NB4 (cell line): ENCODE measurements around the gene MECP2.

ENCODE experiments used
- DNase-seq: peaks from one replicate; pipeline ENCODE4 v3.0.0; 2010; ENCODE audit warnings: low read depth
- H3K4me3 ChIP-seq: one replicate; pipeline ENCODE4 v1.5.1; 2011; ENCODE audit warnings: mild to moderate bottlenecking, low read depth, low read length, moderate library complexity
- MAX ChIP-seq: IDR thresholded peaks from 2 replicates; pipeline ENCODE4 v1.6.1; 2011; ENCODE audit warnings: low read depth, low read length
- MYC ChIP-seq: IDR thresholded peaks from 2 replicates; pipeline ENCODE4 v1.6.1; 2011; ENCODE audit warnings: low read depth, low read length
- POLR2A ChIP-seq: IDR thresholded peaks from 2 replicates; pipeline ENCODE4 v1.6.1; 2011; ENCODE audit warnings: mild to moderate bottlenecking; ENCODE audit not compliant: insufficient read length; ENCODE audit errors: extremely low read depth
- TF ChIP-seq, protein P1 (sequence below): IDR thresholded peaks from one replicate; pipeline ENCODE4 v1.5.1; 2012; ENCODE audit warnings: low read depth, low read length

The MECP2 gene

DNA sequence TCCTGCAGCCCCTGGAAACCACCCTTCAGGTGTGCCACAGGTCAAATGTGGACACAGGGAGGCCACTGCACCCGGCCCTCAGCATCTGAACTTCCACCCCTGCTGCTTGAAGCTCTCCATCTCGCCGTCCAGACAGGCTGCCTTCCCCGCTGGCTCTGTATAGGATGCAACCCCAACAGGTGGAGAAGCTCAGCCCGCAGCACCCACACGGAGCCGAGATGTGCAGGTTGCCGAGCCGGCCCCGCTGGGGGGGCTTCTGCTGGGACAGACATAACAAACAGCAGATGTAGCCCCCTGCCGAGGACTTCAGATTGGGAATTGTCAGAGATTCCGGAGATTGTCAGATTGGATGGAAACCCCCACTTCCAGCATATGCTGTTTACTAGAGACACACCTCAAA is 104.4 kb downstream of the MECP2 start:
- H3K4me3 ChIP-seq, result no peak overlapping the region
- no peak for DNase-seq
- no peak for TF ChIP-seq POLR2A
- TF ChIP-seq MYC, result no peak
- TF ChIP-seq MAX, result no peak

GRCh38 chrX:153992180-153992579 is 105.3 kb downstream of the MECP2 start:
- TF ChIP-seq MAX (no peak), MYC (no peak), POLR2A (no peak)
- TF ChIP-seq, protein P1, sequence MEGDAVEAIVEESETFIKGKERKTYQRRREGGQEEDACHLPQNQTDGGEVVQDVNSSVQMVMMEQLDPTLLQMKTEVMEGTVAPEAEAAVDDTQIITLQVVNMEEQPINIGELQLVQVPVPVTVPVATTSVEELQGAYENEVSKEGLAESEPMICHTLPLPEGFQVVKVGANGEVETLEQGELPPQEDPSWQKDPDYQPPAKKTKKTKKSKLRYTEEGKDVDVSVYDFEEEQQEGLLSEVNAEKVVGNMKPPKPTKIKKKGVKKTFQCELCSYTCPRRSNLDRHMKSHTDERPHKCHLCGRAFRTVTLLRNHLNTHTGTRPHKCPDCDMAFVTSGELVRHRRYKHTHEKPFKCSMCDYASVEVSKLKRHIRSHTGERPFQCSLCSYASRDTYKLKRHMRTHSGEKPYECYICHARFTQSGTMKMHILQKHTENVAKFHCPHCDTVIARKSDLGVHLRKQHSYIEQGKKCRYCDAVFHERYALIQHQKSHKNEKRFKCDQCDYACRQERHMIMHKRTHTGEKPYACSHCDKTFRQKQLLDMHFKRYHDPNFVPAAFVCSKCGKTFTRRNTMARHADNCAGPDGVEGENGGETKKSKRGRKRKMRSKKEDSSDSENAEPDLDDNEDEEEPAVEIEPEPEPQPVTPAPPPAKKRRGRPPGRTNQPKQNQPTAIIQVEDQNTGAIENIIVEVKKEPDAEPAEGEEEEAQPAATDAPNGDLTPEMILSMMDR, result no peak
- H3K4me3 ChIP-seq, result no peak overlapping the region
- DNase-seq, result peak; percentile 27

GRCh38 chrX:153991013-153991580 is 106.4 kb downstream of the MECP2 start:
- TF ChIP-seq MYC (no peak), MAX (no peak), POLR2A (no peak)
- TF ChIP-seq, protein P1, result no peak
- H3K4me3 ChIP-seq, result no peak overlapping the region
- no peak for DNase-seq

DNA sequence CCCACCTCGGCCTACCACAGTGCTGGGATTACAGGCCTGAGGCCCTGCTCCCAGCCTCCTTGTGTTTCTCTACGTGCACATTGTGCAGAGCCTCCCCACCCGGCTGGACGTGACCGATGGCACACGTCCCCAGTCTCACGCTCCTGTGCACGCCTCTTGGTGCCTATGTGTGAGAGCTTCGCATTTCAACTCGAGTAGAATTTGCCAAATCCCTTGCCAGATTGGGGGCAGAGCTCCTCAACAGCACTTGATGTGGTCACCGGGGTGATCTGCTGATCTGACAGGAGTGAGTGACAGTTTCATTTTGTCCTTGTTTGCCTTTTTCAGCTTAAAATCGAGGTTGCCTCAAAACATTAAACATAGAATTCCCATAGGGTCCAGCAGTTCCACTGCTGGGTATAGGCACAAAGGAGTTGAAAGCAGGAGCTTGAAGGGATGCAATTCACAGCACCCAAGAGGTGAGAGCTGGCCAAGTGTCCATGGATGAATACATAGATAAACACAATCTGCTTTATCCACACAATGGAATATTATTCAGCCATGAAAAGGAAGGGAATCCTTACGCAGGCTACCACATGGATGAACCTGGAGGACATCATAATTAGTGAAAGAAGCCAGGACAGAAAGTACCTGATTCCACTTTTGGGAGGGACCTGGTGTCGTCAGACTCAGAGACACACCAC is 107.4 kb downstream of the MECP2 start:
- no peak for TF ChIP-seq MYC
- TF ChIP-seq, protein P1, result no peak
- TF ChIP-seq MAX, result no peak
- no peak for TF ChIP-seq POLR2A
- no peak for DNase-seq
- no peak overlapping the region for H3K4me3 ChIP-seq

DNA sequence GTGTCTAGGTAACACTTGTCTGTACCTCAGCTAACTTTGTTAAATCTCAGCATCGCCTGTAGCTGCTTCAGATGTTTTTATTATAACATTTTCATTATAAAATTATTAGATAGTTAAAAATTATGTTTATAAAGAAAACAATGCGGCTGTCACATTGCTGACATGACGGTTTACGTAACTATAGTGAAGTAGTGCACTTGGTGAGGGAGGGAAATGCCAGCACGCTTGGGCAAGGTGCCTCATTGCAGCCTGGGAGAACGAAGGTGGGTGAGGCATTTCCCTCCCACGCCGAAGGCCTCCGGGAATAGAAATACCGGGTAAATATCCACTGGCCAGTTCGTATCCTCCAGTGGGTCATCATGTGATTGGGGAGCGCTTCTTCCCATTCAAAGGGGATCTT is 109.0 kb downstream of the MECP2 start:
- no peak for TF ChIP-seq MYC
- no peak for TF ChIP-seq MAX
- TF ChIP-seq POLR2A, result no peak
- TF ChIP-seq, protein P1, result no peak
- no peak for DNase-seq
- no peak overlapping the region for H3K4me3 ChIP-seq

GRCh38 chrX:153984351-153985178 is 113.0 kb downstream of the MECP2 start:
- peak; percentile 40; the same call in 1 of the 2 replicates for TF ChIP-seq MAX
- TF ChIP-seq, protein P1, result no peak
- peak; percentile 64 for DNase-seq
- H3K4me3 ChIP-seq, result peak overlapping the region; percentile 17
